ENCODE results near the gene DPH5.

- TF ChIP-seq CTCF (conservative IDR thresholded peaks at IDR 0.05; ENCODE audit: low read length), result no peak
- no peak for TF ChIP-seq EZH2phosphoT487 (IDR thresholded peaks at IDR 0.05; ENCODE audit: borderline replicate concordance)
Measured at GRCh38 chr1:101004061-101004460, 21.5 kb downstream of the DPH5 start.
